ENCODE data around the gene CACNA2D4. TPM values are rescaled to one million over a fixed set of nuclear protein-coding genes. Genes with fewer than 3 reads are reported as not detected.

CACNA2D4 gene
- total and polyA plus RNA-seq, 2 of the 13 experiments (the other 11 are each of a cell fraction or from before 2014, with no cell fraction given) = 14.2 to 136 TPM

- Histone ChIP-seq H3K4me2 (ENCODE audit: low read depth, low read length) (no peak overlapping the region), H2AFZ (ENCODE audit: low read length) (no peak overlapping the region), H4K20me1 (ENCODE audit: insufficient read depth, low read length) (no peaks in the 10 kb centered on the region), H3K9ac (ENCODE audit: insufficient read depth, low read depth, low read length) (no peak overlapping the region), H3K27me3 (ENCODE audit: control insufficient read depth in 1 of 2, insufficient read depth in 2 of 2, low read length in 2 of 2) (peaks cover 15 to 50% of the 10 kb centered on the region in 2 experiments), H3K27ac (ENCODE audit: extremely low read length, insufficient read depth, low read length) (no peak overlapping the region), H3K4me3 (replicated peaks in 1 of 3; ENCODE audit: insufficient read depth in 1 of 3, low read depth in 2 of 3, low read length in 3 of 3) (no peak overlapping the region), H3K4me1 (ENCODE audit: insufficient read depth, low read length) (peaks cover 55% of the 10 kb centered on the region), H3K79me2 (ENCODE audit: insufficient read depth, low read length) (no peaks in the 10 kb centered on the region), H3K36me3 (replicated peaks in 1 of 2; ENCODE audit: control insufficient read depth in 1 of 2, insufficient read depth in 2 of 2, low read length in 2 of 2) (no peaks in the 10 kb centered on the region), H3K9me3 (ENCODE audit: low read length) (no peaks in the 10 kb centered on the region)
- WGBS (ENCODE audit: low lambda C conversion rate) = 94% methylated on average over 3 of the region's 10 CpGs
- no peak for DNase-seq (ENCODE audit: low spot score)
- intact Hi-C loops (cut with micrococcal nuclease; ENCODE audit: unreplicated experiment) (no loop called here), in situ Hi-C loops (cut with HindIII; ENCODE audit: extremely low pct_ligation_motif_present, low pct_unique_long_range_greater_than_20kb) (no loop called here)
- ATAC-seq = no peak
- CTCF ChIA-PET (ENCODE audit: low intra/inter-chr PET ratio, low total read pairs) = no interaction called here
- POLR2A ChIA-PET = no interaction called here
- FAIRE-seq = no peak
- no TSS peak for BruUV-seq (replicated peaks)
- no peak for TF ChIP-seq SRSF9 (IDR thresholded peaks at IDR 0.05; ENCODE audit: borderline replicate concordance, insufficient read depth, low read depth, low read length, poor library complexity, severe bottlenecking)
- no peak for TF ChIP-seq SOX13 (IDR thresholded peaks at IDR 0.05)
- no peak for TF ChIP-seq SOX13 (CRISPR knock-in tag; conservative IDR thresholded peaks at IDR 0.05 in 1 of 2, IDR thresholded peaks at IDR 0.05 in 1 of 2)
- no peak for TF ChIP-seq WIZ (CRISPR knock-in tag; IDR thresholded peaks at IDR 0.05)
- TF ChIP-seq MEF2D (CRISPR knock-in tag; IDR thresholded peaks at IDR 0.05) = no peak
- TF ChIP-seq ZNF460 (CRISPR knock-in tag; IDR thresholded peaks at IDR 0.05; ENCODE audit: borderline replicate concordance) = no peak
- TF ChIP-seq MEIS1 (CRISPR knock-in tag; IDR thresholded peaks at IDR 0.05; ENCODE audit: borderline replicate concordance) = no peak
- TF ChIP-seq JUND (CRISPR knock-in tag; IDR thresholded peaks at IDR 0.05) = no peak
- TF ChIP-seq ZNF614 (CRISPR knock-in tag; IDR thresholded peaks at IDR 0.05; ENCODE audit: borderline replicate concordance) = no peak
- no peak for TF ChIP-seq ZNF44 (CRISPR knock-in tag; IDR thresholded peaks at IDR 0.05)
- TF ChIP-seq PHF20 (CRISPR knock-in tag; IDR thresholded peaks at IDR 0.05) = no peak
- TF ChIP-seq ZNF781 (CRISPR knock-in tag; IDR thresholded peaks at IDR 0.05; ENCODE audit: borderline replicate concordance, not compliant biosample characterization) = no peak
- TF ChIP-seq EP300 (IDR thresholded peaks at IDR 0.05; ENCODE audit: low read depth in 2 of 2, low read length in 2 of 2) = no peak
- TF ChIP-seq EP300 (CRISPR knock-in tag; IDR thresholded peaks at IDR 0.05; ENCODE audit: borderline replicate concordance) = no peak
These were observed 95.2 kb downstream of the CACNA2D4 start for GRCh38 chr12:1823237-1823636.
